Dermis microvascular lymphatic vessel endothelial cell (primary cell): ENCODE data around the gene SLC25A33. TPM values are rescaled to one million over a fixed set of nuclear protein-coding genes. Genes with fewer than 3 reads are reported as not detected.

Experiments
- DNase-seq, 2 donors: peaks; one replicate each; pipeline versions ENCODE4 v3.0.0 to v3.0.0-alpha.2; 2010; ENCODE audit warnings: low read depth in 2 of 2
- total RNA-seq: library from RNA; depleted of rRNA; stranded (reverse); fragments of >200 nt; gene quantifications from 2 replicates; pipeline ENCODE4 v1.2.1, GENCODE V29; 2014

The SLC25A33 gene
- total RNA-seq, 1 donor from 2014 or later = 4.0 TPM

DNA sequence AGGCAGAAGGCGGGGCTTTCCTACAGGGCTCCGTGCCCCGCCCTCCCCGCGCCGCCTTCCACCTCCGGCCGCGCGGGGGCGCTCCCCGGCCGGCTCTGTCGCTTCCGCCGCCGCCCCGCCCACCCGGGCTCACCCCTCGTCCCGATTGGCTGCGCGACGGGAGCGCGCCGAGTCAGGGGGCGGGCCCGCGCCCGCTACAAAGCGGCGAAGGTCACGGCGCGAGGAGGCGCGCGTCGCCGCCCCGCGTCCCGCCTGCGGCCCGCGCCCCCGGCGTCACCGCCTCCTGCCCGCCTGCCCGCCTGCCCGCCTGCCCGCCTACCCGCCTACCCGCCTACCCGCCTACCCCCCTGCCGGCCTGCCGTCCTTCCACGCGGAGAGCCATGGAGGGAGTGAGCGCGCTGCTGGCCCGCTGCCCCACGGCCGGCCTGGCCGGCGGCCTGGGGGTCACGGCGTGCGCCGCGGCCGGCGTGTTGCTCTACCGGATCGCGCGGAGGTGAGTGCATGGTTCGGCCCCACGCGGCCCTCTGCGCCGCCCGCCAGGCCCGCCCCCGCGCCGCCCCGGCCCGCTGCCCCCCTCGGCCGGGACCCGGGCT is 49.4 kb downstream of the SLC25A33 start, which contains the start of gene TMEM201:
TSS of gene TMEM201 (plus strand) at position 361 of the 593 bp plus-strand sequence. CDS start at position 381, 20 bp downstream.
- peak; percentile 66 to 94 for DNase-seq

GRCh38 chr1:9589144-9589718 is 50.0 kb downstream of the SLC25A33 start:
- peak in 1 of 2 donors; percentile 40 for DNase-seq

GRCh38 chr1:9589719-9590157 is 50.5 kb downstream of the SLC25A33 start:
- no peak for DNase-seq

DNA sequence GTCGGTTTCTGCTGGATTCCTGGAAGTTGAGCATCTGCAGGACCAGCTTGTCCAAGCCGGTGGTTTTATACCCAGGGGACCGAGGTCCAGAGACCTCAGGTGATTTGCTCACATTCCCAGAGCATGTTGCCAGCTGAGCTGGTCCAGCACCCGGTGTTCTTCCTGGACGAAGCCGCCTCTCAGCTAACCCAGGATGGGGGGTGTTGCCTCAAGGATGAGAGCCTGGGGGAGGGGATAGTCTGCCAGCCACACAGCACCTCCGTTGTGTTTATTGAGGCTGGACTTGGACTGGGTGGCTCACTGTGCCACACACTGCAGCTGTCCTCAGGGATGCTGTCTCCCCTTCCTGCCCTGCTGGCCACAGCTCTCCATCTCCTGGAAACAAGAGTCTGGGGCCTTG is 50.9 kb downstream of the SLC25A33 start:
- no peak for DNase-seq

GRCh38 chr1:9590945-9591668 is 51.8 kb downstream of the SLC25A33 start:
- no peak for DNase-seq

DNA sequence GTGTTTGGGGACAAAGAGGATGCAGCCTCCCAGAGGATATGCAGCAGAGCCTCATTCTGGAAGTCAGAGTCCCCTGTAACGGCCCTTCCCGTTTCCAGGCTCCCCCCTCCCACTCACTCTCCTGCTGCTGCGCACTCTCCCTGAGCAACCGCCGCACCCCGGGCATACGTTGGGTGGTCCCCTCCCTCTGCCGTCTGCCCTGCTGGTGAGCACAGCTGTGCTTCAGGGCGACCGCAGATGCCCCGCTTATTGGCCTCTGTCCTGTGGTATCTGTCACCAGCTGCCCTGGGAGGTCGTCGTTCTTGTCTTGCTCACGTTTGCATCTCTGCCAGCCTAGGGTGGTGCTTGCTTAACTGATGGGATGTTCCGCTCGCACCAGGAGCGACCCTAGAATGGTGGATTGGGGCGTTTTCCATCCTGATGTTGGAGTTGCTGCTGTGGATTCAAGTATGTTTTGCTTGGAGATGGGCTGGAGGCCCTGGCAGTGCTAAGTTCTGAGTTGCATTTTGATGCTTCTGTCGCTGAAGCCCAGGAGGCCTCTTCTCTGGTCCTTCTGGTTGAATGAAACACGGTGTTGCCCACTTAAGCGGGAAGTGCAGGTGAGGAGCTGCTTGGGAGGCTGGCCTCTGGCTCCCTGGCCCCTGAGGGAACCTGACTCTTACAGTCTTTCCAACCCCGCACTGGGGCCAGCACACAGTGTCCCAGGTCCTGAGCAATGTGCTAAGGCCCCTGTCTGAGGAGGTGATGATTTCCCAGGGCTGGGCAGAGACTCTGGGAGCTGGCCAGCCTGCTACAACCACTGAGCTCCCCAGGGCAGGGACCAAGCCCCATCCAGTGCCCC is 52.6 kb downstream of the SLC25A33 start:
- DNase-seq = no peak

DNA sequence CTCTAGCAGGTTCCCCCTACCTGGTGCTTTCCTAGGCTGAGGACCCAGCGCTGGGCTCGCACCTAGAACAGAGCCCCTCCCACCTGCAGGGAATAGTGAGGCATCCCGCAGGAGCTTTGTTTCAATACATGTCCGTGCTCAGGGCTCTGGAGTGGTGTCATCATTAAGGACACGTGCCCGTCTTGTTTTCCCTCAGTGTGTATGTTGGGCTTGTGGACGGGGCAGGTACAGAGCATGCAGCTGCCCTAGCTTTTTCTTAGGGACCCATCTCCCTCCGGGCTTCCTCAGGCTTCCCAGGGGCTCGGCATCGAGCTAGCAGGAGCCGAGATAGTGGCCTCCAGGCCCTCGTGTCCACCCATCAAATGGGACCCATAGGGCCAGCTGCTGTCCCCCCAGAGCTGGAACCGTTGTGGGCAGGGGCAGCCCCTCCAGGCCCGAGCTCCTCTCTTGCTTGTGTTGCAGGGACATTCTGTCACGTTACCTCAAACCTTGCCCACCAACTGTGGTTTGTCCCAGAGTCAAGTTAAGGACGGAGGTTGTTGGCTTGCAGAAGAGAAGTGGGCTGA is 53.3 kb downstream of the SLC25A33 start:
- no peak for DNase-seq

GRCh38 chr1:9593147-9593491 is 53.9 kb downstream of the SLC25A33 start:
- no peak for DNase-seq

GRCh38 chr1:9593492-9594465 is 54.5 kb downstream of the SLC25A33 start:
- DNase-seq = peak; percentile 87 to 88

GRCh38 chr1:9594471-9595155 is 55.3 kb downstream of the SLC25A33 start:
- DNase-seq = no peak

- DNase-seq = no peak
Measured at GRCh38 chr1:9595156-9595967, 56.1 kb downstream of the SLC25A33 start.

GRCh38 chr1:9595968-9596340 is 56.7 kb downstream of the SLC25A33 start:
- no peak for DNase-seq

DNA sequence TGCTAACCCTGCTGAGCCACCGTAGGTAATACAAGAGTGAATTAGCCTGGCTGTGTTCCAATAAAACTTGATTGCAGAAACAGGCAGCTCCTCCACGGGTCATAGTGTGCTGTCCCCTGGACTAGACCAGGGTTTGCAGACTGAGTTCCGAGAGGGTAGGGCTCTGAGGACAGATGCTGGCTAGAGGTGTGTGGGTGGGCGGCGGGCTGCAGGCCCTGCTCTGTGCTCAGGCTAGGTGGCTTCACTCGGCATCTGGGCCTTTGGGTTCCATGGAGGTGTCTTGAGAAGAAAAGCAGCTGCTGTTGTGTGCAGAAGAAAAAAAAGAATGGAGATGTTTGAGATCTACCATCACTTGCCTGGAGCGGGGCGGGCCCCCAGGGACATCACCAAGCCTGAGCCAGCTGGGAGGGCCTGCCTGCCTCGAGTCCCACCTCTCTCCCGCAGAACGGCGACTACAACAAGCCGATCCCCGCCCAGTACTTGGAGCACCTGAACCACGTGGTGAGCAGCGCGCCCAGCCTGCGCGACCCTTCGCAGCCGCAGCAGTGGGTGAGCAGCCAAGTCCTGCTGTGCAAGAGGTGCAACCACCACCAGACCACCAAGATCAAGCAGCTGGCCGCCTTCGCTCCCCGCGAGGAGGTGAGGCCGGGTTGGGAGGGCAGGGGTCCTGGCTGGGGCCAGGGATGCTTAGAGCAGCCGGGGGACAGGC is 57.3 kb downstream of the SLC25A33 start:
- no peak for DNase-seq

GRCh38 chr1:9597361-9598315 is 58.4 kb downstream of the SLC25A33 start:
- DNase-seq = no peak

- DNase-seq = no peak
Measured at GRCh38 chr1:9598316-9598700, 59.0 kb downstream of the SLC25A33 start.

DNA sequence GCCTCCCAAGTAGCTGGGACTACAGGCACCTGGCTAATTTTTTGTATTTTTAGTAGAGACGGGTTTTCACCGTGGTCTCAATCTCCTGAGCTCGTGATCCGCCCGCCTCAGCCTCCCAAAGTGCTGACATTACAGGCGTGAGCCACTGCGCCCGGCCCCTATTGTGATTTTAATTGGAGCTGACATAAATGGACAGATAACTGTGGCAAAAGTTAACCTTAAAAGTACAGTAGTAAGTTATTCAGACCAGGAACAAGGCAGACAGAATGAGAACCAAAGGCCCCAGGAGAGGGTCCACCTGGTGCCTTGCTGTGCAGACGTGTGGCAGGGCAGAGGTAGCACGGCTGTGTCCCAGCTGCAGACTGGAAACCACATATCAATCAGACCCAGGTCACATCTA is 60.5 kb downstream of the SLC25A33 start:
- DNase-seq = no peak
